ENCODE results near the gene FADS3.
A peak's percentile ranks its signal among the peaks of the same experiment; 100 is the strongest.
"Not testable (repeated sequence)": the region's sequence is repeated elsewhere in the genome, so short reads cannot be mapped to it uniquely, and the experiment has no call there.

The FADS3 gene

DNA sequence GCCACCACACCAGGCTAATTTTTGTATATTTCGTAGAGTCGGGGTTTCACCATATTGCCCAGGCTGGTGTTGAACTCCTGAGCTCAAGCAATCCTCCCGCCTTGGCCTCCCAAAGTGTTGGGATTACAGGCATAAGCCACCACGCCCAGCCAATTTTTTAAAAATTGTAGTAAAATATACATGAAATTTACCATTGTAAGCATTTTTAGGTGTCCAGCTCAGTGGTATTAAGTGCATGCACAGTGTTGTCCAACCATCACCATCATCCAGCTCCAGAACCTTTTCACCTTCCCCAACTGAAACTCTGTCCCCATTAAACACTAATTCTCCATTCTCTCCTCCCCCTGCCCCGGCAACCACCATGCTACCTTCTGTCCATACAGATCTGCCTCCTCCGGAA, 8.5 kb downstream of the FADS3 start:
- DNase-seq (ENCODE audit: insufficient read length) (no peak), FAIRE-seq (no peak)
- TF ChIP-seq POLR2AphosphoS5 (IDR thresholded peaks at IDR 0.05; ENCODE audit: low read depth, low read length) (no peak), POLR2A (IDR thresholded peaks at IDR 0.05; ENCODE audit: low read depth, low read length) (no peak), TAF1 (IDR thresholded peaks at IDR 0.05; ENCODE audit: borderline replicate concordance, low read depth, low read length) (no peak)

DNA sequence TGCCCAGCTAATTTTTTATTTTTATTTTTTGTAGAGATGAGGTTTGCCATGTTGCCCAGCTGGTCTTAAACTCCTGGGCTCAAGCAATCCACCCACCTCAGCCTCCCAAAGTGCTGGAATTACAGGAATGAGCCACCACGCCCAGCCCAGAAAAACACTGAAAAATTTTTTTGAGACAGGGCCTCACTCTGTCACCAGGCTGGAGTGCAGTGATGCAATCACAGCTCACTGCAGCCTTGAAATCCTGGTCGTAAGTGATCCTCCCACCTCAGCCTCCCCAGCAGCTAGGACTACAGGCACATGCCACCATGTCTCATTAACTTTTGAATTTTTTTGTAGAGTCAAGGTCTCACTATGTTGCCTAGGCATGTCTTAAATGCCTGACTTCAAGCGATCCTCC, 9.1 kb downstream of the FADS3 start:
- FAIRE-seq; DNase-seq (ENCODE audit: insufficient read length): not testable (repeated sequence)

DNA sequence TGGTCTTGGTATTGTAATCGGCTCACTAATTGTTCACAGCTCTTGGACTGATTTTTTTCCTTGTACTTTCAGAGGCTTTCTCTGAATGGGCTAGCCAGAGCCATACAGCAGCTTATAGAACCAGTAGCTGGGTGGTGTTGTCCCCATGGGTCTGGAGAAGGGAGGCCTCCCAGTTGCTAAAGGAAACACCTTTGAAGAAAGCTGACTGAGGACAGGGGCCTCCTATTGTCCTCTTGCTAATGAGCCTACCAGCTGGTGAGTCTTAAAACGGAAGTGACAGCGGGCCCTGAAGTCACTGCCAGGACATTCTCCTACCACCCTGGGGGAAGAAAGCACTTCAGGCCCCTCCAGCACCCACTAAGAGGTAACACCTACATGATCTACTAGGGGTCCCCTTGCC, 9.9 kb downstream of the FADS3 start:
- no peak for FAIRE-seq
- no peak for DNase-seq (ENCODE audit: insufficient read length)
- TF ChIP-seq TAF1 (IDR thresholded peaks at IDR 0.05; ENCODE audit: borderline replicate concordance, low read depth, low read length) (no peak), POLR2AphosphoS5 (IDR thresholded peaks at IDR 0.05; ENCODE audit: low read depth, low read length) (no peak), POLR2A (IDR thresholded peaks at IDR 0.05; ENCODE audit: low read depth, low read length) (no peak)

DNA sequence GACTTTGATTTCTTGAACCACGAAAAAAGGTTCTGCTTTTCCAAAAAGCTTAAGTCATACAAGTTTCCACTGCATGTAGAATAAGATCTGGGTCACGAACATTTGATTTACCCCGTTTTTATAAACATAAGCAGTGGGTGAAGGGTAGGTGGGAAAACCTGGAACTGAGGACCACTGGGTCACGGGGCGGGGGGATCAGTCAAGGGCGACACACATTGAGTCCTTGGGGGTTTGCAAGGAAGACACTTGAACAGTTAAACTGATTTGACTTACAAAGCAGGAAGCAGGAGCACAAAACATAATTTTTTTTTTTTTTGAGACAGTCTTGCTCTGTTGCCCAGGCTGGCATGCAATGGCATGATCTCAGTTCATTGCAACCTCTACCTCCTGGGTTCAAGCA, 10.9 kb downstream of the FADS3 start:
- no peak for TF ChIP-seq POLR2AphosphoS5 (IDR thresholded peaks at IDR 0.05; ENCODE audit: low read depth, low read length)
- no peak for TF ChIP-seq TAF1 (IDR thresholded peaks at IDR 0.05; ENCODE audit: borderline replicate concordance, low read depth, low read length)
- no peak for TF ChIP-seq POLR2A (IDR thresholded peaks at IDR 0.05; ENCODE audit: low read depth, low read length)
- no peak for DNase-seq (ENCODE audit: insufficient read length)
- no peak for FAIRE-seq

DNA sequence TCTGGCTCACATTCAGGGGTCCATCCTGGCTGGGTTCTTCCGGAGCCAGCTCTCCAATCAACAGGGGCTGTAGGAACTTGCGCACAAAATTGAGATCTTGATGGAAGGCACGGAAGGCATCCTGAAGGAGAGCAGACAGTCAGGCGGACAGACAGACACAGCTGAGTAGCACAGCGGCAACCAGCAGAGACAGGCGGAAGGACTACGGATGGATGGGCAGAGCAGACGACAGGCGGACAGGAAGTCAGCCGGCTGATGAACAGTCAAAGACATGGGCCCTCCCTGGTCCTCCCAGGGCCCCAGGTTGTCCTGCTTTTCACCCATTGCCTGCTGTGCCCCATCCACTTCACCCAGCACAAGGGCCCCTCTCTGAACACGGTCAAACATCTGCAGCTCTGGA, 11.3 kb downstream of the FADS3 start:
- peak; percentile 58 for DNase-seq (ENCODE audit: insufficient read length)
- no peak for TF ChIP-seq POLR2AphosphoS5 (IDR thresholded peaks at IDR 0.05; ENCODE audit: low read depth, low read length)
- TF ChIP-seq POLR2A (IDR thresholded peaks at IDR 0.05; ENCODE audit: low read depth, low read length), result peak; percentile 24; the same call in 1 of the 2 replicates
- FAIRE-seq, result peak; percentile 92

DNA sequence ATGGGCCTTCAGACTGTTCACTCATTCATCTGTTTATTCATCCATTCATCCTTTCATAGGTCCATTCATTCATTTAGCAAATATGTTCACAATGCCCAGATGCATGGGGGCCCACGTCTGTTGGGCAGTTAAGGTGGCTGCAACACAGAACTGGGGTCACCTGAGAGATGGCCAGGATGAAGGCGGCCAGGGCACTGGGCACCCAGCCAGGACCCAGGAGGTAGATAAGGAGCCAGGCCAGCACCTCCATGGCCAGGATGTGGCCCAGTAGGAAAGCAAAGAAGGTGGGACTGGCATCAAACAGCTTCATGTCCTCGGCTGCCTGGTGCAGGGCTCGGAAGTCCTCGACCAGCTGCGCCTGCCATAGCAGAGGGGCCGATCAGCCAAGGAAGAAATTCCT, 12.2 kb downstream of the FADS3 start:
- TF ChIP-seq POLR2AphosphoS5 (IDR thresholded peaks at IDR 0.05; ENCODE audit: low read depth, low read length) (no peak), TAF1 (IDR thresholded peaks at IDR 0.05; ENCODE audit: borderline replicate concordance, low read depth, low read length) (no peak), POLR2A (IDR thresholded peaks at IDR 0.05; ENCODE audit: low read depth, low read length) (no peak)
- FAIRE-seq, result no peak

DNA sequence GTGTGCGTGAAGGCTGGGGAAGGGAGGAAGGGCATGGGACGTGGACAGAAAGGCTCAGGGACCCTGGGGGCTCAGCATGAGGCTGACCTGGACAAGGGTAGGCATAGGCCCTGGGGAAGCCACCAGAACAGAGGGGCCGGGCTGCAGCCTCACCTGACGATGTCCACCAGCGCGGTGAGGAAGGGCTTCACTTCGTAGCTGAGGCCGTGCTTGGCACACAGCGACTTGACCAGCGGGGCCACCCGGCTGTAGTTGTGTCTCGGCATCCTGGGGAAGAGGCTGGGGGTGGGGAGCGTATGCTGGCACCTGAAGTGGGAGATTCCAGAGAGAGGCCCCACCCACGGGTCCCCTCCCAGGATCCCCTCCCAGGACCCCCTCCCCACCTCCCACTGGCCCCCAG, 15.6 kb downstream of the FADS3 start:
- FAIRE-seq, result no peak
- TF ChIP-seq POLR2AphosphoS5 (IDR thresholded peaks at IDR 0.05; ENCODE audit: low read depth, low read length) (no peak), TAF1 (IDR thresholded peaks at IDR 0.05; ENCODE audit: borderline replicate concordance, low read depth, low read length) (no peak), POLR2A (IDR thresholded peaks at IDR 0.05; ENCODE audit: low read depth, low read length) (no peak)
- DNase-seq (ENCODE audit: insufficient read length), result no peak

More for the DNA sequence above, 12.2 kb downstream of the FADS3 start:
- DNase-seq (ENCODE audit: insufficient read length), result no peak

DNA sequence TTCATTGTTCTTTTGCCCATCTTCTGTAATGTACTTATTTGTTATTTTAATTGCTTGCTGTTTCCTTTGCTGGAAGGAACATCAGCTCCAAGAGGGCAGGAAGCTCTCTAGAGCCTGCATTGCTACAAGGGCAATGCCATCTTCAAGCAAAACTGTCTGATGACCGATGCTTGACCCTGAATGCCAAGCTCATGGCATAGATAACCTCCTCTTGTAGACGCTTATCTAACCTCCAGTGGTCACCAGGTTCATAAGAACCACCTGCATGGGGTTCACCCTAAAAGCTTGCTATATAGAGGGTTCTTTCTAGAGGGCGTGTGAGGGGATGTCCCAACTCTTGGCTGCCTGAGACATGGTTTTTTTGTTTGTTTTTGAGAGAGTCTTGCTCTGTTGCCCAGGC, 16.5 kb downstream of the FADS3 start:
- DNase-seq (ENCODE audit: insufficient read length) (no peak), FAIRE-seq (no peak)
- TF ChIP-seq POLR2A (IDR thresholded peaks at IDR 0.05; ENCODE audit: low read depth, low read length) (no peak), TAF1 (IDR thresholded peaks at IDR 0.05; ENCODE audit: borderline replicate concordance, low read depth, low read length) (no peak), POLR2AphosphoS5 (IDR thresholded peaks at IDR 0.05; ENCODE audit: low read depth, low read length) (no peak)

DNA sequence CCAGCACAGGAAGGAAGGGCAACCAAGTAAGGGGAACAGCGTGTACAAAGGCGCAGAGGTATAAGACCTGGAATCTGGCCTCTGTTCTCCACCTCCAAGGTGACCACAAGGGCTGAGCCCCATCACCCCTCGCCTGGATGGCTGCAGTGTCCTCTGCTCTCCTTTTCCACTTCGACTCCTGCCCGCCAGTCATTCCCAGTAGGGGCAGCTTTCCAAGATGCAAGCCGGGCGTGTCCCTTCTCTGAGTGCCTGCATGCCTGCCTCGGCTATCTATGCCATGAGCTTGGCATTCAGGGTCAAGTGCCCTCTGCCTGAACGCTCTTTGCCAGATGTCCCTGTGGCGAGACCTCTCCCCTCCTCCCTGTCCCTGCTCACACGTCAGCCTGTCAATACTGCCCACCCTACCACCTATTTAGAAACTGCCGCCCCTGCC, 17.0 kb downstream of the FADS3 start:
- TF ChIP-seq POLR2A (IDR thresholded peaks at IDR 0.05; ENCODE audit: low read depth, low read length) (no peak), TAF1 (IDR thresholded peaks at IDR 0.05; ENCODE audit: borderline replicate concordance, low read depth, low read length) (no peak), POLR2AphosphoS5 (IDR thresholded peaks at IDR 0.05; ENCODE audit: low read depth, low read length) (no peak)
- no peak for FAIRE-seq
- DNase-seq (ENCODE audit: insufficient read length), result no peak

DNA sequence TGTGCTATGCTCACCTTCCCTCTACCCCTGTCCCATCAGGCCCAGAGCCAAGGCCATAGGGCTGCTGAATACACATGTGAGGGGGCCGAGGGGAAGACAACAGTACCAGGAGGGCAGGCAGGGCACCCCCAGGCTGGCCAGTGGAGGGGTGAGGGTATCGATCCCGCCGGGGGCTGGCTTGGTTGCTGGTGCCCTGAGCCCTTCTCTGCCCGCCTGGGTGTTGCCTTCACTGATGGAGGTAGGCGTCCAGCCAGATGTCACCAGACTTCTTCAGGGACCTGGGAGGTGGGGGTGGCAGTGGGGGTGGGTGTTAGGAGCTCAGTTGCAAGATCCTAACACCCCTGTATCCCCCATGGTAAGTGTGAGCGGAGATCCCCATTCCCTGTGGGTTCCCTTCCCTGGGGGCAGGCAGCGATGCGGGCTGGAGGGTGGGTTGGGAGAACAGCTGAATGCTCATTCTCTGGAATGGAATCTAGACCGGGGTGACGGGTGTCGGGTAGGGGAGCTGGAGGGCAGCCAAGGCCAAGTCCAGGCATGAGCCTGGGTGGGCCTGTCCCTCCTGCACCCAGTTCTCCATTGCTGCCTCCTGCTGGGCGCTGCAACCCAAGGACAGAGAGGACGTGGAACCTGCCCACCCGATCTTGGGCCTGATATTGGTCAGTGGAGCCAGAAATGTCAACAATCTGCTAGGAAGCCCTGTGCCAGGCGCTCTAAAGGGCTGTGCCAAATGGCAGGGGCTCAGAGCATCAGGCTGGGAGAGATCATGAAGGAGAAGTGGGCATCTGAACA, 17.6 kb downstream of the FADS3 start:
- TF ChIP-seq POLR2A (IDR thresholded peaks at IDR 0.05; ENCODE audit: low read depth, low read length), result no peak
- no peak for TF ChIP-seq POLR2AphosphoS5 (IDR thresholded peaks at IDR 0.05; ENCODE audit: low read depth, low read length)
- TF ChIP-seq TAF1 (IDR thresholded peaks at IDR 0.05; ENCODE audit: borderline replicate concordance, low read depth, low read length), result no peak
- DNase-seq (ENCODE audit: insufficient read length) (no peak), FAIRE-seq (no peak)

DNA sequence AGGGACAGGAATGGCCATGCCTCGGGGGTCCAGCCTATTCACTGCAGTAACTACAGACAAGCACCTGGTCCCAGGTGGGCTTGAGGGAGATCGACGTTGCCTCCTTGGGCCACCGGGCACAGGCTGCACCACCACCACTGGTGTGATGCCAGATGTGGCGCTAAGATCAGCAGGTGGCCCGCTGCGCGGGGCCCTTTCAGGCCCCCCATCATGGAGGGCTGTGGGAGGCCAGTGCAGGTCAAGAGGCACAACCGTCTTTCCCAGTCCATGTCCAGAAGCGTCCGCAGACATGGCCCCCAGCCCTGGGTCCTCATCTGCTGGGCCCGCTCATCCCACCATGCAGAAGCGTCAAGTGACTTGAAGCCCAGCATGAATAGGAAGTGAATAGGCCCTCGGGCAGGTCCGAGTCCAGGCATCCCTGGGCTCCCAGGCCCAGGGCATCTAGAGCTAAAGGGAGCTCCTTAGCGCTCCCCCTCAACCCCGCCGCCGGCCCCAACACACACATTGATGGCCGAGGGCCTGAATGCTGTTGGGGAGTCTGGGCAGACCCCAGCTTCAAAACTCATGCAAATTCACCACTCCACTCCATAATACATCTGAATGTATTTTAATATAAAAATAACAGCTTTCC, 18.3 kb downstream of the FADS3 start:
- no peak for TF ChIP-seq POLR2AphosphoS5 (IDR thresholded peaks at IDR 0.05; ENCODE audit: low read depth, low read length)
- TF ChIP-seq POLR2A (IDR thresholded peaks at IDR 0.05; ENCODE audit: low read depth, low read length), result no peak
- TF ChIP-seq TAF1 (IDR thresholded peaks at IDR 0.05; ENCODE audit: borderline replicate concordance, low read depth, low read length), result no peak
- no peak for DNase-seq (ENCODE audit: insufficient read length)
- FAIRE-seq, result no peak

DNA sequence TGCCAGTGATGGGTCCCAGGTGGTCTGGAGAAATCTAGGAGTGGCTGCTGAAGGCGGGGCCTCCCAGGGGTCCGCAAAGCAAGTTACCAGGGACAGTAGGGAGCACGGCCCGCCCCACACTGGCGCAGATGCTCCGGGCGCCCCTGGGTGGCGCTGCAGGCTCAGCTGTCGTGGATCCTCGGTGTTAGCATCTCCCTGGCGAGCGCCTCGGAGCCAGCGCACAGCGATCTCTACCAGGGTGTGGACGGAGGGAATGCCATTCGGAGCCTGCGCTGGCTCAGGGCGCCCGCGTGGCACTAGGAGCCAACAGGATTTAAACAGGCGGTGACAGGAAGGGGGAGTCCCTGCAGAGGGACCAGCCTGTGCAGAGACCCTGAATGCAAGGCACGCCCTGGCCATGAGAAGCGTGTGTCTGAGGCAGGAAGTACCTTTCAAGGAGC, 20.2 kb downstream of the FADS3 start:
- TF ChIP-seq POLR2AphosphoS5 (IDR thresholded peaks at IDR 0.05; ENCODE audit: low read depth, low read length) (no peak), TAF1 (IDR thresholded peaks at IDR 0.05; ENCODE audit: borderline replicate concordance, low read depth, low read length) (no peak), POLR2A (IDR thresholded peaks at IDR 0.05; ENCODE audit: low read depth, low read length) (no peak)
- peak; percentile 68 for FAIRE-seq
- peak; percentile 84 for DNase-seq (ENCODE audit: insufficient read length)

Data from GM12892 (cell line).